Keratinocyte (primary cell): Measurements from ENCODE around the gene ZIC5. TPM values are rescaled to one million over a fixed set of nuclear protein-coding genes. Genes with fewer than 3 reads are reported as not detected.

Source experiments
- DNase-seq: peaks from one replicate; pipeline ENCODE4 v3.0.0-alpha.2; 2011; ENCODE audit warnings: low read depth, missing footprints, low spot score
- FAIRE-seq: peaks from 2 replicates; lab custom pipeline; 2011; peaks lifted over from hg19 to GRCh38; lab: Jason Lieb, UNC
- H2AFZ ChIP-seq: 2 replicates; pipeline ENCODE4 v1.6.0; 2012; ENCODE audit warnings: low read length, control low read depth, inconsistent platforms; ENCODE audit not compliant: control insufficient read depth
- H3K27ac ChIP-seq: 2 replicates; pipeline ENCODE4 v1.5.1; 2011; ENCODE audit warnings: low read length; ENCODE audit not compliant: control insufficient read depth, insufficient read depth
- H3K27me3 ChIP-seq: 3 replicates; pipeline ENCODE4 v1.6.0; 2011; ENCODE audit warnings: low read length; ENCODE audit not compliant: control insufficient read depth, insufficient read depth; ENCODE audit errors: extremely low read depth
- H3K36me3 ChIP-seq, 2 experiments: 2 replicates in 1 of 2; 3 replicates in 1 of 2; pipeline ENCODE4 v1.5.1; 2011; ENCODE audit warnings: low read length in 2 of 2, mild to moderate bottlenecking in 1 of 2; ENCODE audit not compliant: control insufficient read depth in 2 of 2, insufficient read depth in 2 of 2; ENCODE audit errors: extremely low read depth in 1 of 2
- H3K4me1 ChIP-seq: 3 replicates; pipeline ENCODE4 v1.5.1; 2011; ENCODE audit warnings: low read length; ENCODE audit not compliant: control insufficient read depth, insufficient read depth; ENCODE audit errors: extremely low read depth
- H3K4me2 ChIP-seq: 3 replicates; pipeline ENCODE4 v1.6.0; 2011; ENCODE audit warnings: low read depth, low read length; ENCODE audit not compliant: control insufficient read depth, insufficient read depth; ENCODE audit errors: extremely low read depth
- H3K4me3 ChIP-seq, 3 experiments: fragments of 200-600 bp in 1 of 3; sonication (generic) in 1 of 3; 2 replicates in 2 of 3; 3 replicates in 1 of 3; pipeline ENCODE4 v1.5.1; 2011 to 2016; ENCODE audit warnings: low read length in 3 of 3, mild to moderate bottlenecking in 3 of 3, control low read depth in 2 of 3, inconsistent platforms in 1 of 3, low read depth in 1 of 3, mixed read lengths in 1 of 3, mixed run types in 1 of 3, moderate library complexity in 1 of 3; ENCODE audit not compliant: control insufficient read depth in 2 of 3, insufficient read depth in 2 of 3; ENCODE audit errors: extremely low read depth in 1 of 3
- H3K79me2 ChIP-seq: 2 replicates; pipeline ENCODE4 v1.6.0; 2012; ENCODE audit warnings: low read length; ENCODE audit not compliant: control insufficient read depth, insufficient read depth
- H3K9ac ChIP-seq: 3 replicates; pipeline ENCODE4 v1.6.0; 2011; ENCODE audit warnings: low read length; ENCODE audit not compliant: control insufficient read depth, insufficient read depth; ENCODE audit errors: extremely low read depth
- H3K9me1 ChIP-seq: 3 replicates; pipeline ENCODE4 v1.6.0; 2011; ENCODE audit warnings: low read length; ENCODE audit not compliant: control insufficient read depth, insufficient read depth; ENCODE audit errors: extremely low read depth
- H3K9me3 ChIP-seq: 2 replicates; pipeline ENCODE4 v1.5.1; 2012; ENCODE audit warnings: low read depth, low read length; ENCODE audit not compliant: control insufficient read depth
- H4K20me1 ChIP-seq: 3 replicates; pipeline ENCODE4 v1.6.0; 2011; ENCODE audit warnings: low read length; ENCODE audit not compliant: control insufficient read depth, insufficient read depth; ENCODE audit errors: extremely low read depth
- EZH2 ChIP-seq: IDR thresholded peaks from one replicate; pipeline ENCODE4 v1.6.1; 2012; ENCODE audit warnings: inconsistent platforms, mild to moderate bottlenecking, low read length, moderate library complexity
- dilution Hi-C: fragments of 300-500 bp; cut with MboI; formaldehyde crosslinking; loops from one replicate; pipeline ENCODE4 v1.7.0; 2020; ENCODE audit warnings: low sequenced_read_pairs; ENCODE audit not compliant: extremely low pct_ligation_motif_present
- polyA plus RNA-seq, 5 experiments: library from polyadenylated mRNA; depleted of rRNA in 3 of 5; stranded (reverse) in 3 of 5; stranded (forward) in 1 of 5; unstranded in 1 of 5; fragments of >200 nt; gene quantifications; 1 replicate in 1 of 5; 2 replicates in 3 of 5; 3 replicates in 1 of 5; pipeline versions ENCODE4 v1.2.1 to v1.2.3, GENCODE V29; 2011 to 2012; ENCODE audit warnings: missing spikeins in 2 of 5, low read depth in 1 of 5, low replicate concordance in 1 of 5
- TF ChIP-seq, protein P1 (sequence below), 3 experiments: IDR thresholded peaks in 1 of 3; conservative IDR thresholded peaks in 1 of 3; optimal IDR thresholded peaks in 1 of 3; 2 replicates in 2 of 3; 3 replicates in 1 of 3; pipeline versions ENCODE3 to v1.5.1; 2011; ENCODE audit warnings: low read length in 3 of 3, mild to moderate bottlenecking in 3 of 3, moderate library complexity in 2 of 3, control low read depth in 1 of 3, inconsistent platforms in 1 of 3; ENCODE audit not compliant: insufficient read depth in 2 of 3; ENCODE audit errors: extremely low read depth in 1 of 3

Gene ZIC5
- polyA plus RNA-seq, 1 donor (not counting 4 experiments of a cell fraction or from before 2014, with no cell fraction given): not detected

GRCh38 chr13:99963816-99964339, 7.7 kb downstream of the ZIC5 start:
- H3K4me3 ChIP-seq: no peak overlapping the region
- no peaks in the 10 kb centered on the region for H4K20me1 ChIP-seq
- H3K9ac ChIP-seq: no peak overlapping the region
- no peak overlapping the region for H3K27ac ChIP-seq
- dilution Hi-C loops: no loop called here
- H3K27me3 ChIP-seq: peaks cover 83% of the 10 kb centered on the region
- FAIRE-seq: no peak
- H3K4me2 ChIP-seq: no peak overlapping the region
- peaks cover 2% of the 10 kb centered on the region for H3K4me1 ChIP-seq
- no peaks in the 10 kb centered on the region for H3K9me1 ChIP-seq
- no peak for TF ChIP-seq EZH2
- TF ChIP-seq, protein P1, sequence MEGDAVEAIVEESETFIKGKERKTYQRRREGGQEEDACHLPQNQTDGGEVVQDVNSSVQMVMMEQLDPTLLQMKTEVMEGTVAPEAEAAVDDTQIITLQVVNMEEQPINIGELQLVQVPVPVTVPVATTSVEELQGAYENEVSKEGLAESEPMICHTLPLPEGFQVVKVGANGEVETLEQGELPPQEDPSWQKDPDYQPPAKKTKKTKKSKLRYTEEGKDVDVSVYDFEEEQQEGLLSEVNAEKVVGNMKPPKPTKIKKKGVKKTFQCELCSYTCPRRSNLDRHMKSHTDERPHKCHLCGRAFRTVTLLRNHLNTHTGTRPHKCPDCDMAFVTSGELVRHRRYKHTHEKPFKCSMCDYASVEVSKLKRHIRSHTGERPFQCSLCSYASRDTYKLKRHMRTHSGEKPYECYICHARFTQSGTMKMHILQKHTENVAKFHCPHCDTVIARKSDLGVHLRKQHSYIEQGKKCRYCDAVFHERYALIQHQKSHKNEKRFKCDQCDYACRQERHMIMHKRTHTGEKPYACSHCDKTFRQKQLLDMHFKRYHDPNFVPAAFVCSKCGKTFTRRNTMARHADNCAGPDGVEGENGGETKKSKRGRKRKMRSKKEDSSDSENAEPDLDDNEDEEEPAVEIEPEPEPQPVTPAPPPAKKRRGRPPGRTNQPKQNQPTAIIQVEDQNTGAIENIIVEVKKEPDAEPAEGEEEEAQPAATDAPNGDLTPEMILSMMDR (optimal IDR thresholded peaks at IDR 0.05 in 1 of 3, IDR thresholded peaks at IDR 0.05 in 1 of 3, conservative IDR thresholded peaks at IDR 0.05 in 1 of 3; ENCODE audit: extremely low read depth in 1 of 3, insufficient read depth in 2 of 3, low read length in 3 of 3): no peak
- H3K79me2 ChIP-seq: no peaks in the 10 kb centered on the region
- no peaks in the 10 kb centered on the region for H3K36me3 ChIP-seq
- H3K9me3 ChIP-seq: no peaks in the 10 kb centered on the region
- H2AFZ ChIP-seq: no peak overlapping the region
- DNase-seq: no peak

DNA sequence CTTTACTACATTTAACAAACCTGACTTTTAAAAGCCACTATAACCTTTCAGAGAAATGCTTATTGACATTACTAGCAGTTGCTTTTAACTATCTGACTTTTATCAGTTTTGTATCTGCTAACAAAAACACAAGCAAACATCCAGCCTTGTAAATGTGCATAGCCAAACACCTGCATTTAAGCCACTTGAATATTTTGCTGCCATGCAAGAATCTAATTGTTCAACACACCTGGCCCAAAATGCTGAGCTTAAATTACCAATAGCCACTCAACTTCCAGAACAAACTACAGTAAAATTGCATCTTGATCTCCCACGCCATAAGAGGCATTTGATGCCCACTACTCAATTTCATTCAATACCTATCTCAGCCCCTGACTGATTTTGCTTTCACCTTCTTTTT, 9.3 kb downstream of the ZIC5 start:
- Histone ChIP-seq H2AFZ (no peak overlapping the region), H3K27ac (no peak overlapping the region), H3K4me3 (no peak overlapping the region), H3K9ac (no peak overlapping the region), H3K79me2 (no peaks in the 10 kb centered on the region), H3K4me1 (peaks cover 2% of the 10 kb centered on the region), H3K4me2 (no peak overlapping the region), H4K20me1 (peaks cover 4% of the 10 kb centered on the region), H3K36me3 (no peaks in the 10 kb centered on the region), H3K9me3 (no peaks in the 10 kb centered on the region), H3K9me1 (no peaks in the 10 kb centered on the region), H3K27me3 (peaks cover 83% of the 10 kb centered on the region)
- TF ChIP-seq, protein P1 (optimal IDR thresholded peaks at IDR 0.05 in 1 of 3, IDR thresholded peaks at IDR 0.05 in 1 of 3, conservative IDR thresholded peaks at IDR 0.05 in 1 of 3; ENCODE audit: extremely low read depth in 1 of 3, insufficient read depth in 2 of 3, low read length in 3 of 3): no peak
- TF ChIP-seq EZH2: no peak
- DNase-seq: no peak
- FAIRE-seq: no peak
- dilution Hi-C loops: no loop called here
